Neutrophil (primary cell): ENCODE measurements around the gene PLCB4.

Experiments
- H3K27ac ChIP-seq: fragments of 200-600 bp; sonication (generic); 2 replicates; pipeline ENCODE4 v1.5.1; 2016; ENCODE audit warnings: mild to moderate bottlenecking, moderate library complexity
- H3K27me3 ChIP-seq: fragments of 200-600 bp; sonication (generic); 2 replicates; pipeline ENCODE4 v1.6.0; 2016; ENCODE audit warnings: mild to moderate bottlenecking
- H3K36me3 ChIP-seq: fragments of 200-600 bp; sonication (generic); 2 replicates; pipeline ENCODE4 v1.5.1; 2017
- H3K4me1 ChIP-seq, 2 experiments: fragments of 200-600 bp in 1 of 2; sonication (generic) in 1 of 2; 1 replicate in 1 of 2; 2 replicates in 1 of 2; pipeline versions ENCODE4 v1.5.1 to v1.6.1; 2013 to 2016; ENCODE audit warnings: low read depth in 1 of 2, low read length in 1 of 2, mild to moderate bottlenecking in 1 of 2, moderate library complexity in 1 of 2; ENCODE audit not compliant: control insufficient read depth in 1 of 2, insufficient read depth in 1 of 2
- H3K4me3 ChIP-seq, 2 experiments: fragments of 200-600 bp in 1 of 2; sonication (generic) in 1 of 2; 1 replicate in 1 of 2; 2 replicates in 1 of 2; pipeline ENCODE4 v1.5.1; 2013 to 2016; ENCODE audit warnings: low read depth in 1 of 2, low read length in 1 of 2, mild to moderate bottlenecking in 1 of 2, moderate library complexity in 1 of 2
- H3K9me3 ChIP-seq: fragments of 200-600 bp; sonication (generic); 2 replicates; pipeline ENCODE4 v1.5.1; 2016
- TF ChIP-seq, protein P1 (sequence below): fragments of 200-600 bp; sonication (generic); IDR thresholded peaks from 2 replicates; pipeline ENCODE4 v1.5.1; 2016; ENCODE audit warnings: antibody characterized with exemption

PLCB4 gene

DNA sequence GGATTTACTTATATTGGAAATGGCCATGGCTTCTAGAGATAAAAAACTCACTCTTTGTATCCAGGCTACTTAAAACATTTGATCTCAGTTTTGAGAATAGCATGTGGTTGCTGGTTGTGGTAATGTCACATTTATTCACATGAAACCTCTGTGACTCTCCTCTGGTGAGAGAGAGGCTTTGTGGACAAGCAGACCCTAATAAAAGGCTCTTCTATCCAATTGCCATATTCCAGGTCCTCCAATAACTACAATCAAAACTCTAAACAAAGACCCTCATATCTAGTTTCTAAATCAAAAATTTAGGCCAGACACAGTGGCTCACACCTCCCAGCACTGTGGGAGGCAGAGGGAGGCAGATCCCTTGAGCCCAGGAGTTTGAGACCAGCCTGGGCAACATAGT is 269.2 kb downstream of the PLCB4 start:
- H3K4me1 ChIP-seq, result no peaks in the 10 kb centered on the region
- no peak overlapping the region for H3K27ac ChIP-seq
- H3K4me3 ChIP-seq, result no peak overlapping the region
- H3K36me3 ChIP-seq, result no peaks in the 10 kb centered on the region
- TF ChIP-seq, protein P1, sequence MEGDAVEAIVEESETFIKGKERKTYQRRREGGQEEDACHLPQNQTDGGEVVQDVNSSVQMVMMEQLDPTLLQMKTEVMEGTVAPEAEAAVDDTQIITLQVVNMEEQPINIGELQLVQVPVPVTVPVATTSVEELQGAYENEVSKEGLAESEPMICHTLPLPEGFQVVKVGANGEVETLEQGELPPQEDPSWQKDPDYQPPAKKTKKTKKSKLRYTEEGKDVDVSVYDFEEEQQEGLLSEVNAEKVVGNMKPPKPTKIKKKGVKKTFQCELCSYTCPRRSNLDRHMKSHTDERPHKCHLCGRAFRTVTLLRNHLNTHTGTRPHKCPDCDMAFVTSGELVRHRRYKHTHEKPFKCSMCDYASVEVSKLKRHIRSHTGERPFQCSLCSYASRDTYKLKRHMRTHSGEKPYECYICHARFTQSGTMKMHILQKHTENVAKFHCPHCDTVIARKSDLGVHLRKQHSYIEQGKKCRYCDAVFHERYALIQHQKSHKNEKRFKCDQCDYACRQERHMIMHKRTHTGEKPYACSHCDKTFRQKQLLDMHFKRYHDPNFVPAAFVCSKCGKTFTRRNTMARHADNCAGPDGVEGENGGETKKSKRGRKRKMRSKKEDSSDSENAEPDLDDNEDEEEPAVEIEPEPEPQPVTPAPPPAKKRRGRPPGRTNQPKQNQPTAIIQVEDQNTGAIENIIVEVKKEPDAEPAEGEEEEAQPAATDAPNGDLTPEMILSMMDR, result no peak
- no peaks in the 10 kb centered on the region for H3K27me3 ChIP-seq
- H3K9me3 ChIP-seq, result no peaks in the 10 kb centered on the region

DNA sequence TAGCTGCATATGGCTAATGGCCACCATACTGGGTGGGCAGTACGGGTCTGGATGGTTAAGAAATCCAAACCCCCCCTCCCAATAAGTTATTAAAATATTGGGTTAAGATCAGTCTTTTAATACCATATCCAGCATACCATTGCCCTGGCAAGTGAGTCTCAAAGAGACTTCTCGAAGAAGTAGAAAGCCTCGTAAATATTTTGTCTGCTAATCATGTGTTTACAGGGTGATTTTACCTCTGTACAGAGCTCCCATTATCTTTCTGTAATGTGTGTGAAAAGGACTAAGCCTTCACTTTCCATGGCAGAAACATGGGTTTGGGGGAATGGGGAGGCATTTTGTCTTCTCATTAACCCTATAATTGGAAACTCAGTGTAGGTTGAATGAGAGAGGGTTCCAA is 270.8 kb downstream of the PLCB4 start:
- TF ChIP-seq, protein P1, result no peak
- H3K9me3 ChIP-seq, result no peaks in the 10 kb centered on the region

DNA sequence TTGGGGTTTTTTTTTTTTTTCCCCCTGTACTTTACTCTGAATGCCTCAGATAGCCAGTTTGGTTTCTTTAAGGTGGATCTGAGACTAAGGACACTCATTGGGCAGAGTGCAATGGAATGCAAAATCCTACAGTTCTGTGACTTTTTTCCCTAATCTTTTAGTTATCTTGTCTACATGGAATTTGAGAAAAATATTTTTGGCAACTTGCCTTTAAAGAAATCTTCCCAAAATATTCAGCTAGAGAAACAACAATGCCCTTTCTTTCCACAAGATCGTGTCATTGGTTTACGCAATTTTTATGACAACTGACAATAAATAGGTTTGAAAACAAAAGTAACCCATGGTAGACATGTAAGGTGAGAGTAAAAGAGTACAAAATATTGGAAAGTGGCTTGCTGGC is 273.8 kb downstream of the PLCB4 start:
- Histone ChIP-seq H3K27ac (no peak overlapping the region), H3K9me3 (no peaks in the 10 kb centered on the region), H3K27me3 (no peaks in the 10 kb centered on the region), H3K4me3 (no peak overlapping the region), H3K4me1 (no peaks in the 10 kb centered on the region), H3K36me3 (no peaks in the 10 kb centered on the region)
- TF ChIP-seq, protein P1, result no peak

More for the DNA sequence above, 270.8 kb downstream of the PLCB4 start:
- Histone ChIP-seq H3K27ac (no peak overlapping the region), H3K36me3 (no peaks in the 10 kb centered on the region), H3K4me1 (no peaks in the 10 kb centered on the region), H3K27me3 (no peaks in the 10 kb centered on the region), H3K4me3 (no peak overlapping the region)

DNA sequence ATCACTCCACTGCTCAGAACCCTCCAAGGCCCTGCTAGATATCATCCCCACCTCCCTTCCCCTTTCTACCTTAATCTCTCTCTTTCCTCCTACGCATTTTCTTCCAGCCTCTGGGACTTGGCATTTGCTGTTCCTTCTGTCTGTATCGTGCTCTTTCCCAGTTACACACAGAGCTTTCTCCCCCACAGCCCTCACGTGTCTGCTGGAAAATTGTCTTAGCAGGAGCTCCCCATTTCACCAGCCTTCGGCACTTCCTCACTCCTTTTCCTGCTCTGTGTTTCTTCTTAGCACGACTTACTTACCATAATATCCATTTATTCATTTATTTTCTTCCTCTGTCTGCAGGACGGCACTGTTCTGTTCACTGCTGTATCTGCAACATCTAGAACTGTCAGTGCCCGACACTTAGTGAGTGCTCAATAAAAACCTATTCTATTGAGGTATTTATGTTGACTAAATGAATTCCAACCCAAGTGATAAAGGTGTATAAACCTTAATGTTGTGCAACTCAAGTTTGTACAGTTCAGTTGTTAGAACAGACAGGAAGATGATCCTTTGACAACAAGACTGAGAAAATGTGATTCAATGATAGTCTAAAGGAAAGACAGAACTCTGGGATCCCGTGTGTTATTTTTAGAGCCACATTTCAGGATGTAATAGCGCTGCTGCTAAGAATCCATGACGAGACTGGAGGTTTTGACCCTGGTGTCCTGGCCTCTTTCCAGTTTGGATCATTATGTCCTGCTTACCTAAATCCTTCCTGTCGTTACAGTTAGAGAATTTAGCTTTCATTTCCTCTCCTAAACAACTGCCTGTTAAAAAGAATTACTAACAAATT is 275.4 kb downstream of the PLCB4 start:
- Histone ChIP-seq H3K27ac (no peak overlapping the region), H3K27me3 (no peaks in the 10 kb centered on the region), H3K4me1 (peaks cover 10 to 14% of the 10 kb centered on the region in 2 experiments), H3K9me3 (no peaks in the 10 kb centered on the region), H3K36me3 (no peaks in the 10 kb centered on the region), H3K4me3 (no peak overlapping the region)
- TF ChIP-seq, protein P1, result no peak

DNA sequence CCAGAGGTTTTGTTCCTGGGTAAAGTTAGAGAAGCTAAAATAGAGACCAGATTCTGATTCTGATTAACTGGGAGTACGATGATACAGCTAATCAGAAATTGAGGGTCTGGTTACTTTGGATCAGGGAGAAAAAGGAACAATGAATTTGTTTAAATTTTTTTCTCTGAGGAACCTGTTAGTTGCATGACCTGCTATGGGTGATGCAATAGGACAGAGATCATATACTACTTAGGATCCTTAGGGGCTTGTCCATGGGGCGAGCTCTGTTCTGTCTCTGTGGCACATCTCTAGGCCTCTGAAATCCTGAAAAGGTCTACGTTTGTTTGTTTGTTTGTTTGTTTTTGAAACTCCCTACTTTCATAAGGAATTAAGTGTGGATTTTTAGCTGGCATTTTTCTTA is 279.4 kb downstream of the PLCB4 start:
- H3K9me3 ChIP-seq, result no peaks in the 10 kb centered on the region

More for the DNA sequence above, 279.4 kb downstream of the PLCB4 start:
- Histone ChIP-seq H3K27ac (no peak overlapping the region), H3K4me1 (peaks cover 10 to 20% of the 10 kb centered on the region in 2 experiments), H3K36me3 (no peaks in the 10 kb centered on the region), H3K4me3 (no peak overlapping the region), H3K27me3 (no peaks in the 10 kb centered on the region)
- TF ChIP-seq, protein P1, result no peak
